Effector CD8-positive, alpha-beta T cell (primary cell): Measurements from ENCODE around the gene UBXN4.
"Not testable (repeated sequence)": the region's sequence is repeated elsewhere in the genome, so short reads cannot be mapped to it uniquely, and the experiment has no call there.

Experiments used
- DNase-seq: peaks from one replicate; lab custom pipeline; 2025; lab: John Stamatoyannopoulos, UW
- total RNA-seq, 4 experiments: gene quantifications; one replicate each; lab custom pipeline; 2026; lab: John Stamatoyannopoulos, UW

The UBXN4 gene, protein sequence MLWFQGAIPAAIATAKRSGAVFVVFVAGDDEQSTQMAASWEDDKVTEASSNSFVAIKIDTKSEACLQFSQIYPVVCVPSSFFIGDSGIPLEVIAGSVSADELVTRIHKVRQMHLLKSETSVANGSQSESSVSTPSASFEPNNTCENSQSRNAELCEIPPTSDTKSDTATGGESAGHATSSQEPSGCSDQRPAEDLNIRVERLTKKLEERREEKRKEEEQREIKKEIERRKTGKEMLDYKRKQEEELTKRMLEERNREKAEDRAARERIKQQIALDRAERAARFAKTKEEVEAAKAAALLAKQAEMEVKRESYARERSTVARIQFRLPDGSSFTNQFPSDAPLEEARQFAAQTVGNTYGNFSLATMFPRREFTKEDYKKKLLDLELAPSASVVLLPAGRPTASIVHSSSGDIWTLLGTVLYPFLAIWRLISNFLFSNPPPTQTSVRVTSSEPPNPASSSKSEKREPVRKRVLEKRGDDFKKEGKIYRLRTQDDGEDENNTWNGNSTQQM
- total RNA-seq, result 174 to 207 (median 191) reads per million in 4 experiments

DNA sequence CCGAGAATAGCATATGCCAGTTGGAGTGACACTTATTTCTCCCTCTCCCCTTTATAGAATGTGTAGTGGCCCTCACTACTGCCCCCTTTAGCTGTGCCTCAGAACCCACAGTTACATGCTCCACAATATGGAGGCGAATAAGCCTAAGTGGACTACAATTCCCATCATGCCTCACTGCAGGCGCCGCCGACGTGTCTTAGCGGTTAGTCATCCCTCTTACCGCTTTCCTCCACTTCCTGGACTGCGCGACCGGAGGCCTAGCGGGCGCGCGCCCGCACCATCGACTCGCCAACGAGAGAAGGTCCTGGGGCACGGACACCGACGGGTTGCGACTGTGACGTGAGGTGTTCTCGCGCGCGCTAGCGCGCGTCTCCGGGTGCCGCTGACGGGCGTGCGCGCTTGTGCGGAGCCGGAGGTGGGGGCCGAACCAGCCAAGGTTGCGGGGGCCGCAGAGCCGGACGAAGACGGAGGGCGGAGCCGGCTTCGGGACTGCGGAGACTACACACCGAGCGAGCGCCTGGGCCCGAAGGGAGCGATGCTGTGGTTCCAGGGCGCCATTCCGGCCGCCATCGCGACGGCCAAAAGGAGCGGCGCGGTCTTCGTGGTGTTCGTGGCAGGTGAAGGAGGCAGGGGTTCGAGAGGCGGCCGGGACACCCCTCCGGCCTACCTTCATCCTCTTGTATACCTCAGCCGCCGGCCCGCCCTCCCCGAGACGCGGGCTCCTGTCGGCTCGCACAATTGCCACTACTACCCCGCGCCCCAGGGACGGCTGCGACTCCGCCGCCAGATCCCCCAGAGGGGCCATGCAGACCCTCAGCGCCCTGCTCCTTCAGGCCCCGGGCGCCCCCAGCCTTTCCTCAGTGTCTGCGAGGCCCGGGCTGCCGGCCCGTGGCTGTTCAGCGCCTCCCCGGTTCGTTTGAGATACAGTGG is at the start of gene UBXN4:
Gene UBXN4, plus strand, starts transcription at position 461 of the 930 bp plus-strand sequence. Its CDS starts 75 bp downstream, at position 536.
- peak; percentile 85 for DNase-seq

DNA sequence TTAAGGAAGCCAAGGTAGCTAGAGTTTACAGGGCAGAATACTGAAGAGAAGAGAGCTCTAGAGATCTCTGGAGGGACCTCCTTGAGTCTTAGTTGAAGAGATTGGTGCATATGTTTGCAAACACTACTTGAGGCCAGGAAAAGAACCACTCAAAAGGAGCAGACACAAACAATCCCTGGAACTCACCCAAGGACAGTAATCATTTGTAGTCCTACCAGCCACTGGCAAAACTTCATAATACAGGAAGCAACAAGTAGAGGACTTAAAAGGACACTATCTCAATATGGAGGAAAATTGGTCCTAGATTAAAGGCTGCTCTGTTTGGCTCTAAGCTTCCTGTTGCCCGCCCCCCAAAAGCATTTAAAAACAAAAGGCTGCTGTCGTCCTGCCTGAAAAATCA is 46.9 kb upstream of the UBXN4 start:
- DNase-seq, result no peak

DNA sequence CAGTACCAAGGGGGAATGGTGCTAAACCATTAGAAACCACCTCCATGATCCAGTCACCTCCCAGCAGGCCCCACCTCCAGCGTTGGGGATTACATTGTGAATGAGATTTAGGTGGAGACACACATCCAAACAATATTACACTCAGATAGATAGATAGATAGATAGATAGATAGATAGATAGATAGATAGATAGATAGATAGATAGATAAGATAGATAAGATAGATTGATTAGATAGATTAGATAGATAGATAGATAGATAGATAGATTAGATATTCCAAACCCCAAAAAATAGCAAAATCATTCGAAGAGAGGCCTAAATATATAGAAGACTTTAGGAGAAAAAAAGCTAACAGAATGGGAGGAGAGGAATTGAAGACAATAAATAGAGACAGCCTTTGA is 42.8 kb upstream of the UBXN4 start:
- no peak for DNase-seq

DNA sequence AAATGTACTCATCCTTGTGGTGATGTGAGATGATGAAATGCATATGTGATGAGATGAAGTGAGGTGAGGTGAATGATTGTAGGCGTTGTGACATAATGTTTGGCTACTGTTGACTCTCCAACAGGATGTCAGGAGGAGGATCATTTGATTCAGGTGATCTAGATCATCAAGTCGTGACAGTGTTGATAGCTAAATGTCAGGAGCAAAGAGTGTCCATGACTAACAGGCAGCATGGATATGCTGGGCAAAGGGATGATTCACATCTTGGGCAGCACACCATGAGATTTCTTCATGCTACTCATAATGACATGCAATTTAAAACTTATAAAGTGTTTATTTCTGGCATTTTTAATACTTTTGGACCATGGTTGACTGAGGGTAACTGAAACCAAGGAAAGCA is 40.2 kb upstream of the UBXN4 start:
- no peak for DNase-seq

DNA sequence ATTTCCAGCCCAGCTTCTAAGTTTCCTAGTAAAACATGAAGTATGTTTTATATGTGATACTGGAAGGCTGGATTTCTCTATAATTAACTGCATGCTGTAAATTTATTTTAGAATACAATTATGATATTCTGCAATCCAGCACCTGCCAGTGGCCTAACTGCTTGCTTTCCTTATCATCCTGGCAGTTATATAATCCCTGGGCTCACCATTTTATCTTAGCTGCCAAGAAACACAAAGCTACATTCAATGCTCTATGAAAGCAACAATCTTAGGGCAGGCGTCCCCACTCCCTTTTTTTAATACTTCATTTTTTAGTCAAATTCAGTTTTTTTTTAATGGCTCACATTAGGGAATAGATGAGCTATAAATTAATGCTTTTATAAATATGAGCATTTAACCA is 38.4 kb upstream of the UBXN4 start:
- no peak for DNase-seq

DNA sequence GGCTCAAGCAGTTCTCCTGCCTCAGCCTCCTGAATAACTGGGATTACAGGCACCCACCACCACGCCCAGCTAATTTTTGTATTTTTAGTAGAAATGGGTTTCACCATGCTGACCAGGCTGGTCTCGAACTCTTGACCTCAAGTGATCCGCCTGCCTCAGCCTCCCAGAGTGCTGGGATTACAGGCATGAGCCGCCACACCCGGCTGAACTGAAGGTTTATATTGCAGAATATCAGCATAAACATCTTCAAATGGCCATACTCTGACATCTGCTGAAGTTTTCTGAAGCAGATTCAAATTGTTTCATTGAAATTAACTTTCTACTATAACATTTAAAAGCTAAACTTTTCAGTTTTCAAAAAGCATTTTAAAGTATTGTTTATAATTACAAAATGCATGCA is 37.6 kb upstream of the UBXN4 start:
- not testable (repeated sequence) for DNase-seq

DNA sequence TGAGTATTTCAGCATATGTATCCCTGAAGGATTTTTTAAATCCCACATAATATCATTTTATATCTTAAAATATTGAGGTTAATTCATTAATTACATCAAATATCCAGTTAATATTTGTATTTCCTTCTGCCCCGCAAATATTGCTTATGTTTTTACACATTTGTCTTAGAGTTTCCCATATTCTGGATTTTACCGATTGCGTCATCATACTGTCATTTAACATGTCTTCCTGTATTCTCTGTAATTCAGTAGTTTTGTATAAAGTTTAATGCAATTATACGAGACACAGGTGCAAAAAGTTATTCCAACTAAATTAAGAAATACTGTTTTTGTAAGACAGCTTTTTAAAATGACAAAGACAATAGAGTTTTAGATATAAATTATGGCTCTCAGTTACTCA is 33.5 kb upstream of the UBXN4 start:
- DNase-seq, result no peak

DNA sequence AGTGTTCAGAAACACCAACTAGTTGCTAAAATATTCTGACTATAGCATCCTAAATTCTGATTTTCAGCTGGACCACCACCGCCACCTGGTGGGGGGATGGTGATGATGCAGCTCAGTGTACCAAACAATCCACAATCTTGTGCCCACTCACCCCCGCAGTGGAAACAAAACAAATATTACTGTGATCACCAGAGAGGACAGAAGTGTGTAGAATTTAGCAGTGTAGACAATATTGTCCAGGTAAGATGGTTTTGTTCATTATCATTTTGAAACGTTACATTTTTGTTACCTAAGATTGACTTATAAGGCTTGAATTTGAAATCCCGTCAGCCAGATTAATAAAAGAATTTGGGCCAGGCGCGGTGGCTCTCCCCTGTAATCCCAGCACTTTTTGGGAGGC is 31.7 kb upstream of the UBXN4 start:
- DNase-seq, result peak; percentile 61

DNA sequence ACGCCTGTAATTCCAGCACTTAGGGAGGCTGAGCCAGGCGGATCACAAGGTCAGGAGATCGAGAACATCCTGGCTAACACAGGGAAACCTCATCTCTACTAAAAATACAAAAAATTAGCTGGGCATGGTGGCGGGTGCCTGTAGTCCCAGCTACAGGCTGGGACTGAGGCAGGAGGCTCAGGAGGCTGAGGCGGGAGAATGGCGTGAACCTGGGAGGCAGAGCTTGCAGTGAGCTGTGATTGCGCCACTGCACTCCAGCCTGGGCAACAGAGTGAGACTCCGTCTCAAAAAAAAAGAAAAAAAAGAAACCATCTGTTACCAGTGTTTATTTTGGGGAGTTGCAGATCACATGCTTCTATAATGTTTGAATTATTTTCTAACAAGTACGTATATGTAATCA is 26.6 kb upstream of the UBXN4 start:
- not testable (repeated sequence) for DNase-seq

DNA sequence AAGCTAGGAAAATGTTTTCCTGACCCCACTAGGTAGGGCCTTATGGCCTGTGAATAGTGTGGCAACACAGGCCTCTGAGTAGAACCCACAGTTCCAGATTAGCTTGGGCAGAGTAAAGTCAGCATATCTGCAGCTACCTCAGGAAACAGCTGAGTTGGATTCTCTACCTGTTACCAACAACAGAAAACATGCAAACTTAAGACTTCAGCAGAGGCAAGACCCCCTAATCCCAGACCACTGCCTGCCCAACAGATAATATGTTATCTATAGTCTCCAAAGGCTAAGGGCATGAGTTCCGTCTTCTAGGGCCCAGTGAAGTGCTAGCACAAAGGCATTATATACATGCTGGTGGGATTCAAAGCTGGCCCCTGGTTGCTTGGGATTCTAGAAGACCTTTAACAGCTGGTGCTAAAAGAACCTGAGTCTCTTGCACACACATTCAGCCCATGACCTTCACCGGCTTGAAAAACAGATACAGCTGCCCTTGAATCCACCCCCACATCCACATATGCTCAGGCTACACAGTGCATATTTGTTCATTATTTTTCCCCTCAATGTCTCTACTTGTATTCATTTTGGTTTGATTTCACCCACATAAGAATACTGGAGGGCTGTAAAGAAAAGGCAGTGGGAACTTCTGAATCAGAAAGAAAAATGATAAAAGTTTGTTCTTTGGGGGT is 13.5 kb upstream of the UBXN4 start:
- no peak for DNase-seq

DNA sequence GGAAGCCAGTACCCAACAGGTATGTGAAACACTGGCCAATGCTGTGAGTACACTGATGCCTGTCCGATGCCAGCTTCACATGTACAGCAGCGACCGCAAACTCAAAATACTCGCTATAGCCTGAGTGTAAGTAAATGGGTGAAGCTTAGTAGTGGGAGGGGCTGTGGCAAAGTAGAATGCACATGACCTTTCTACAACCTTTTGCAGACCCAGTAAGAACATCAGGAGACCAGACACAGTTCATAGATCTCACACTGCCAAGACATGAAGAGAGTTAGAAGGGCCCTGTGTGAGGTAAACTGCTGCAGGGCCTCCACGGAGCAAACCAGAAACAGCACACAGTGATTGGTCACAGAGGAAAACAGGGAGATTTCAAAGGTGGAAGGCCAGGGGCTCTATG is 9.1 kb upstream of the UBXN4 start:
- no peak for DNase-seq

DNA sequence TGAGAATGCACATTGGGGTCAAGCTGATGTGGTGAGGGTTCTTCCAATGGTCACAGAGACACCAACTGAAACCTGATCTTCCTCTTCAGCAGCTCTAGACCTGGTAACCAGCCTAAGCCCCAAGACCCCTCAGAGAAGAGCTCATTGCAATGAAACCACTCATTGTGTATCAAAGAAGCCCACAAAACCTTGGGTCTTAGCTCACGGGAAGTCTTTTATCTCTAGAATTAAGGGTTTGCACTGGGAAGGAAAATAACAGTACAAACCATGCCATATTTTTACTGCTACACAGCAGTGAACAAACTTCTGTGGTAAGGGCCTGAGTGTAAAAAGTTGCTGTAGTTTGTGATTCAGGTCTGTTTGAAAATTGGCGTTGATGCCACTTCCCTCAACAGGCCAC is 8.6 kb upstream of the UBXN4 start:
- DNase-seq, result no peak

DNA sequence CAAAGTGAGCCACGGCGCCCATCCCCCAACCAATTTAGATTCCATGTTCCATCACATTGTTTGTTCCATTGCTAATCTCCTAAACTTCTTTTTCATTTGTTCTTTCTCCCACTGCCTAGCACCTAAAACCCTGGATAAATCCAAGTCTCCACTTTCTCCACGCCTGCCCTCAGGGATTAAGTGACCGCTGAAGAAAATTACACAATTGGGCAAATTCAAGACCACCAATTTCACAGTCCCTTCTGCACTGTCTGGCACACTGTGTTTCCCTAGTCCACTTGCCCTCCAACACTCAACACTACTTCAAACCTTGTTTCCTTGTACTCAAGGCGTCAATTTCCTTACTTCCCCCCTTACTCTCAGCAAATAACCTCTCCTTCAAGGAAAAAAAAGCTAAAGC is 5.1 kb upstream of the UBXN4 start:
- DNase-seq, result no peak

DNA sequence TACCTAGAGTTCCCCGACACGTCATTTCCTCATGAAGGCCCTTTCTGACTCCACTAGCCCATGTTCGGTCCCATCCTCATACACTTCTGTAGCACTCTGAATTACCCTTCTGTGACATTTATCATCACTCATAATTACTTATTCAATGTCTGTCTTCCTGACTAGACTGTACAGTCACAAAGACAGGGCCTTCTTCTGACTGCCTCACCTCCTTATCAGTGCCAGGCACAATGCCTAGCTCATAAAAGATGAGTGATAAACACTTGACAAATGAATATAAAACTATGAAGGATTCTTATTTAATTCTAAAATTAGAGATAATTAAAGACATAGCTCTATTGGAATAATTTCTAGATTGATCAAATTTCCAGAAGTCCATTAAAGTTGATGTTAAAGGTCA is 1.4 kb upstream of the UBXN4 start:
- DNase-seq, result no peak

DNA sequence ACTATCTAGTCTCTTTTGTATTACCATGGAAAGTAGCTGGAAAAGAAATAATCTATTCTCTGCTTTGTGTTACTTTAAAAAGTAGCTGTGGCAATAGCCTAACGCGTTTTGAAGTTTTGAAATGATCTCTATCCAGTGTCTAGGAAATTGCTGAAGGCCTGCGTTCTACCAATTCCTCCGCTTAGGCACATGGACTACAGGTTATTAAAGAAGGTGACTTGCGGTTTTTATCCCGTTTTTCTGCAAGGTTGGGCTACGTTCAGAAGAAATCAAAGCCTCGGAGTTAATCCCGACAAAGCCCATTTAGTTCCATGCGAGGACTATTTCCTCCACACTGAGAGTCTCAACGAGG is 636 bp upstream of the UBXN4 start:
- no peak for DNase-seq

DNA sequence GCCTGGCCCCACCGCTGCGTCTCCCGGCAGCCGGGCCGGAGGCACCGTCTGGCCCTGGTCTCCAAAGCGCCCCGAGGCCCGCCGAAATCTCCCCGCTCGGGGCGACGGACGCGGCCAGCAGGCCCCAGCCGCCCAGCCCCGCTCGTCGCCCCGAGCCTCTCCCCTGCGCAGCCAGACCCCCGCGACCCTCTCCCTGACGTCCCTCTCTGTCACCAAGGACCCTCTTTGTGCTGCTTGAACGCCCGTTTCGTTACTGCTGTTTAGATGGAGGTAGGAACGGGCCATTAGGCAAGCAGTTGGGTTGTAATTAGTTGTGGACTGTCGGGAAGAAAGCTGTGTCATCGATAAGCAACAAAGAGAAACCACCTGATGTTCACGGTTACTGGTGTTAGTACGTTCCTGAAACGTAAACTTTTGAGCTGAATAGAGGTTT is 686 bp downstream of the UBXN4 start:
- no peak for DNase-seq

DNA sequence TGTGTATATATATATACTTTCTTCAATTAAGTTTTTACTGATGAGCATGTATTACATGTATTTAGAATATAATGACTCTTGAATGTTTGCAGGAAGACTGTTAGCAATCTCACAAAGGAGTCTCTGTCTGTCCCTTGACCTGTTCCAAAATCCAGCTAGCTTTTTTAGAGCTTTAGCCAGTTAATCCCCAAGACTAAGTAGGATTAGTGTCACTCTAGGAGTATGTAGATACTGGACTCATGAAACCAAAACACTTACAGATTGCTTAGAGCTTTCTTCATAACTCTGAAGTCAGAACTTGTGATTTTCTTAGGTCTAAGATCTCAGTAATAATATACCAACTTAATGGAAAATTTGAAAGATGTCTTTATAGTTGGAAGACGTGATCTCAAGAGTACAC is 2.2 kb downstream of the UBXN4 start:
- no peak for DNase-seq

DNA sequence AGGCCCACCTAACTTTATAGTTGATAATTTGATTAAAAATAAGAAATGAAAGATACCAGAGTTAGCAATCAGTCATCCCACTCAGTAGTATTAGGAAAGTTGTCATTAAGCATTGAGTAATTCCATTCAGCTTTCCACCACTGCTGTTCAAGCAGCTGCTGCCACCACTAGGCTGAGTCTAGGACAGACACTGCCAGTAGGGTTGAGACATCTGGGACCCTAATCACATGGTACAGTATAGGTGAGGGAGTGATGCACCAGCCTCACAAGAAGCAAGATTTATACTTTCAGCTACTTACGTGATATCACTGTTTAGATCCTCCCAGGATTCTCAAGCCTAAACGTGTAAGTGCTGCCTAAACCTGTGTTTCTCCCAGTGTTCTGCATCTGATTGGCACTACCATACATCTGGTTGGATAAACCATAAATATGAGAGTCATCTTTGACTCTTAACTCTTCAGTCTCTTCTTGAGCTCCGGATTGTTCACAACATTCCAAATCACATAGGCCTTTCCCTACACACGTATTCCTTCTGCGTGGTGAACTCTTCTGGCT is 3.2 kb downstream of the UBXN4 start:
- DNase-seq, result no peak

DNA sequence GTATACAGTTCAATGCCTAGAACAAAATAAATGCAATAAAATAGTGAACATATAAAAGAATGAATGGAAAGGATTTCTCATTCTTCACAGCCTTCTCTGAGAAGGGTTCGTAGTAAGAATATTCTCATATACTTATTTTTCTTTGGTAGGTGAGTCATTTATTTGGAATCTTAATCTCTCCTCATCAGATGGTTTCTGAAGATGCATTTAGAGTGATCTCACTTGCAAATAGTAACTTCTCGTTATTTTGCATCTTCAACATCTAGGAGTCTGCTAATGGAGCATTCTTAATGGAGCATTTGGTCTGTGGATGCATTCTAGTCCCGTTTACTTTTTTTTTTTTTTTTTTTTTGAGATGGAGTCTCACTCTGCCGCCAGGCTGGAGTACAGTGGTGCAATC is 3.9 kb downstream of the UBXN4 start:
- DNase-seq, result no peak

DNA sequence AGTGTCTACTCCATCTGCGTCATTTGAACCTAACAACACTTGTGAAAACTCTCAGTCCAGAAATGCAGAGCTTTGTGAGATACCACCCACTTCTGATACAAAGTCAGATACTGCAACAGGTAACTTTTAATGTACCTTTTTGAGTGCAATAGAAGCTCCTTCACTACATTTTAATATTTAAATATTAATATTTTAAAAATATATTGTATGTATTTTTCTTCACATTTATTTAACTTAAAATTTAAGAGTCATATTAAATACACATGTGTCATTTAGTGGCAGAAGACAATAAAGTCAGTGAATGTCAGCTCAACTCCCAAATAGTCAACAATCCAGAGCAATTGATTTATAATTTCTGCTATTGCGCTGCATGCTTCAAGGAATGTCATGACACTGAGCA is 13.9 kb downstream of the UBXN4 start:
- DNase-seq, result no peak

DNA sequence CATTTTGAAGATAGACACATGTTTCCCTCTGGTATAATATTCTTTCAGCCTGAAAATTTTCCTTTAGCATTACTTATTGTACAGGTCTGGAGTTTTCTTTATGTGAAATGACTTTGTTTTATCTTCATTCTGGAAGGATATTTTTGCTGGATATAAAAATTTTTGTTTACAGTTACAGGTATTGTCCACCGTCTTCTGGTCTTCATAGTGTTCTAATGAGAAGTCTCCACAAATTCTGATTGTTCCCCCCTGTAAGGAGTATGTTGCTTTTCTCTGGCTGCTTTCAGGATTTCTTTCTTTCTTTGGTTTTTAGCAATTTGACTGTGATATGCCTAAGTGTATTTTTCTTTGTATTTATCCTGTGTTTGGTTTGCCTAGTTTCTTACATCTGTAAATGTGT is 15.0 kb downstream of the UBXN4 start:
- no peak for DNase-seq

DNA sequence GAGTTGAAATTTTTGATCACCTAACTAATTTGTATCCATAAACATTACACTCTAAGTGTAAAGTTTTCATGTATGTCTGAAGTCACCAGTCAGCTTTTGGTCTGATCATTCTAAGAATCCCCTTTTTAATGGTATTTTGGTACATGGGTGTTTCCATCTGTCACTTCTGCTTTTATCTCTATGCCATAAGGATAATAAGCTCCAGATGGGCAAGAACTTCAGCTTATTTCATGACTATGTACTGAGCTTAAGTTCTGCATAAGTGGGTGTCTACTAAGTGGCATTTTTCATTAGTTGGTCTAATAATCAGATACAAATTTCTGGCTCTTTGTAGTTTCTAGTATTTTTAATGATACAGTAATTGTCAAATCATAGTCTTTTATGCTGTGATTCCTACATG is 20.4 kb downstream of the UBXN4 start:
- no peak for DNase-seq
